GM18858 (cell line): ENCODE results near the gene SEC31A.

Experiments
- ATAC-seq: cut with Tn5 transposase; IDR thresholded peaks from one replicate; pipeline ENCODE4 v1.9.1; 2021; ENCODE audit not compliant: unreplicated experiment

The SEC31A gene

GRCh38 chr4:82797040-82797404, 93.9 kb downstream of the SEC31A start:
- no peak for ATAC-seq

GRCh38 chr4:82792912-82793649, 97.9 kb downstream of the SEC31A start:
- no peak for ATAC-seq

GRCh38 chr4:82791179-82791578, 99.8 kb downstream of the SEC31A start:
- no peak for ATAC-seq

- ATAC-seq, result no peak
Observed at GRCh38 chr4:82790060-82790660, 100.8 kb downstream of the SEC31A start.

- no peak for ATAC-seq
Observed at GRCh38 chr4:82789025-82789776, 101.8 kb downstream of the SEC31A start.

- ATAC-seq, result no peak
Observed at GRCh38 chr4:82787342-82787741, 103.6 kb downstream of the SEC31A start.

GRCh38 chr4:82786828-82787227, 104.1 kb downstream of the SEC31A start:
- ATAC-seq, result no peak

GRCh38 chr4:82785611-82786400, 105.1 kb downstream of the SEC31A start:
- no peak for ATAC-seq

- no peak for ATAC-seq
Observed at GRCh38 chr4:82784681-82785610, 106.0 kb downstream of the SEC31A start.

- no peak for ATAC-seq
Observed at GRCh38 chr4:82782626-82783345, 108.2 kb downstream of the SEC31A start.

GRCh38 chr4:82780752-82781231, 110.2 kb downstream of the SEC31A start:
- no peak for ATAC-seq

- ATAC-seq, result no peak
Observed at GRCh38 chr4:82780170-82780751, 110.7 kb downstream of the SEC31A start.

- ATAC-seq, result no peak
Observed at GRCh38 chr4:82779032-82779431, 111.9 kb downstream of the SEC31A start.

- ATAC-seq, result no peak
Observed at GRCh38 chr4:82777857-82778525, 113.0 kb downstream of the SEC31A start.

GRCh38 chr4:82776925-82777542, 113.9 kb downstream of the SEC31A start:
- ATAC-seq, result no peak

- no peak for ATAC-seq
Observed at GRCh38 chr4:82775243-82775642, 115.7 kb downstream of the SEC31A start.

- no peak for ATAC-seq
Observed at GRCh38 chr4:82774711-82775171, 116.2 kb downstream of the SEC31A start.

- ATAC-seq, result no peak
Observed at GRCh38 chr4:82773057-82773456, 117.9 kb downstream of the SEC31A start.
